Panc1 (cell line): ENCODE measurements around the gene TMEM222. TPM values are rescaled to one million over a fixed set of nuclear protein-coding genes. Genes with fewer than 3 reads are reported as not detected.

Source experiments
- ATAC-seq: fragments of 200-7000 bp; cut with Tn5 transposase; 2 replicates; pipeline ENCODE4 v1.9.1; 2020; ENCODE audit warnings: mild to moderate bottlenecking, moderate library complexity
- BruUV-seq: library from RNA; stranded (reverse); fragments of 400-500 nt; replicated peaks from 2 replicates; lab custom pipeline; 2021; lab: Mats Ljungman, UMichigan
- CTCF ChIA-PET: fragments of 300-600 bp; sonication (Branson Sonifier 250); formaldehyde crosslinking; loops from one replicate; lab custom pipeline; 2022; ENCODE audit warnings: antibody characterized with exemption; lab: Charles Lee
- POLR2A ChIA-PET: fragments of 300-600 bp; sonication (Branson Sonifier 250); formaldehyde crosslinking; loops from one replicate; lab custom pipeline; 2022; ENCODE audit warnings: antibody characterized with exemption; lab: Charles Lee
- DNase-seq: peaks from one replicate; pipeline ENCODE4 v3.0.0-alpha.2; 2010; ENCODE audit warnings: low read depth, low spot score
- H3K27ac ChIP-seq: 2 replicates; pipeline ENCODE4 v1.5.1; 2011; ENCODE audit warnings: mild to moderate bottlenecking, low read length, inconsistent platforms
- H3K27me3 ChIP-seq: fragments of 200-500 bp; sonication (Bioruptor generic); 2 replicates; pipeline ENCODE4 v1.6.0; 2014; ENCODE audit warnings: low read length, inconsistent platforms; ENCODE audit not compliant: control insufficient read depth, insufficient read depth
- H3K36me3 ChIP-seq: fragments of 200-500 bp; sonication (Bioruptor generic); 2 replicates; pipeline ENCODE4 v1.5.1; 2014; ENCODE audit warnings: inconsistent platforms, mild to moderate bottlenecking, low read length, moderate library complexity; ENCODE audit not compliant: control insufficient read depth, insufficient read depth
- H3K4me1 ChIP-seq: 2 replicates; pipeline ENCODE4 v1.5.1; 2011; ENCODE audit warnings: inconsistent platforms, mild to moderate bottlenecking, low read length, moderate library complexity; ENCODE audit not compliant: control insufficient read depth, insufficient read depth
- H3K4me3 ChIP-seq, 2 experiments: 2 replicates each; pipeline ENCODE4 v1.5.1; 2011 to 2012; ENCODE audit warnings: low read depth in 2 of 2, low read length in 2 of 2, mild to moderate bottlenecking in 2 of 2, inconsistent platforms in 1 of 2, moderate library complexity in 1 of 2
- H3K9me3 ChIP-seq: fragments of 200-500 bp; sonication (Bioruptor generic); 2 replicates; pipeline ENCODE4 v1.5.1; 2014; ENCODE audit warnings: low read depth, mild to moderate bottlenecking, inconsistent platforms, low read length, moderate library complexity; ENCODE audit not compliant: control insufficient read depth, insufficient read depth
- POLR2AphosphoS5 ChIP-seq: IDR thresholded peaks from 2 replicates; pipeline ENCODE4 v1.6.1; 2012; ENCODE audit warnings: mild to moderate bottlenecking, low read depth, low read length, moderate library complexity
- SIN3A ChIP-seq: IDR thresholded peaks from 2 replicates; pipeline ENCODE4 v1.6.1; 2012; ENCODE audit warnings: low read depth, mild to moderate bottlenecking, low read length, moderate library complexity, borderline replicate concordance; ENCODE audit not compliant: insufficient read depth
- TCF7L2 ChIP-seq: IDR thresholded peaks from 2 replicates; pipeline ENCODE4 v1.6.1; 2011; ENCODE audit warnings: mild to moderate bottlenecking, low read depth, low read length, inconsistent platforms
- in situ Hi-C: cut with HindIII; loops from 2 replicates; pipeline ENCODE4 v1.10.0; 2016; ENCODE audit warnings: low sequenced_read_pairs, low pct_unique_long_range_greater_than_20kb
- intact Hi-C: fragments of 100-400 bp; cut with micrococcal nuclease; formaldehyde crosslinking; loops from one replicate; pipeline ENCODE4 v1.10.0; 2022; ENCODE audit not compliant: unreplicated experiment
- total RNA-seq: library from RNA; stranded (reverse); gene quantifications from one replicate; pipeline ENCODE4 v1.2.1, GENCODE V29; 2021; ENCODE audit not compliant: unreplicated experiment
- TF ChIP-seq, protein P1 (sequence below), 2 experiments: IDR thresholded peaks; 2 replicates each; pipeline ENCODE4 v1.6.1; 2011 to 2012; ENCODE audit warnings: low read depth in 2 of 2, control low read depth in 1 of 2, low read length in 1 of 2, mild to moderate bottlenecking in 1 of 2, moderate library complexity in 1 of 2; ENCODE audit not compliant: insufficient read depth in 1 of 2
- TF ChIP-seq, protein P2 (sequence below): fragments of 450-650 bp; IDR thresholded peaks from 2 replicates; pipeline ENCODE4 v1.5.1; 2017; ENCODE audit warnings: mild to moderate bottlenecking

The TMEM222 gene
- total RNA-seq, 1 experiment from 2014 or later, result 55.3 TPM

- no TSS peak for BruUV-seq
- Histone ChIP-seq H3K4me1 (peaks cover 19% of the 10 kb centered on the region), H3K27me3 (no peaks in the 10 kb centered on the region), H3K4me3 (peak overlapping the region; percentile 11 to 30; a peak in 2 of 4 replicates), H3K36me3 (no peaks in the 10 kb centered on the region; the same call in 1 of the 2 replicates), H3K9me3 (no peaks in the 10 kb centered on the region), H3K27ac (peak overlapping the region; percentile 29; the same call in 1 of the 2 replicates)
- in situ Hi-C loops (no loop called here), intact Hi-C loops (no loop called here)
- ATAC-seq, result no peak
- CTCF ChIA-PET, result no interaction called here
- no peak for DNase-seq
- POLR2A ChIA-PET, result interaction anchor here (0.5 kb wide), 1 partner anchor 344 kb away, joined by 3 read pairs; no protein-coding TSS in a partner anchor
- TF ChIP-seq SIN3A (no peak), POLR2AphosphoS5 (no peak), TCF7L2 (no peak)
- TF ChIP-seq, protein P1, sequence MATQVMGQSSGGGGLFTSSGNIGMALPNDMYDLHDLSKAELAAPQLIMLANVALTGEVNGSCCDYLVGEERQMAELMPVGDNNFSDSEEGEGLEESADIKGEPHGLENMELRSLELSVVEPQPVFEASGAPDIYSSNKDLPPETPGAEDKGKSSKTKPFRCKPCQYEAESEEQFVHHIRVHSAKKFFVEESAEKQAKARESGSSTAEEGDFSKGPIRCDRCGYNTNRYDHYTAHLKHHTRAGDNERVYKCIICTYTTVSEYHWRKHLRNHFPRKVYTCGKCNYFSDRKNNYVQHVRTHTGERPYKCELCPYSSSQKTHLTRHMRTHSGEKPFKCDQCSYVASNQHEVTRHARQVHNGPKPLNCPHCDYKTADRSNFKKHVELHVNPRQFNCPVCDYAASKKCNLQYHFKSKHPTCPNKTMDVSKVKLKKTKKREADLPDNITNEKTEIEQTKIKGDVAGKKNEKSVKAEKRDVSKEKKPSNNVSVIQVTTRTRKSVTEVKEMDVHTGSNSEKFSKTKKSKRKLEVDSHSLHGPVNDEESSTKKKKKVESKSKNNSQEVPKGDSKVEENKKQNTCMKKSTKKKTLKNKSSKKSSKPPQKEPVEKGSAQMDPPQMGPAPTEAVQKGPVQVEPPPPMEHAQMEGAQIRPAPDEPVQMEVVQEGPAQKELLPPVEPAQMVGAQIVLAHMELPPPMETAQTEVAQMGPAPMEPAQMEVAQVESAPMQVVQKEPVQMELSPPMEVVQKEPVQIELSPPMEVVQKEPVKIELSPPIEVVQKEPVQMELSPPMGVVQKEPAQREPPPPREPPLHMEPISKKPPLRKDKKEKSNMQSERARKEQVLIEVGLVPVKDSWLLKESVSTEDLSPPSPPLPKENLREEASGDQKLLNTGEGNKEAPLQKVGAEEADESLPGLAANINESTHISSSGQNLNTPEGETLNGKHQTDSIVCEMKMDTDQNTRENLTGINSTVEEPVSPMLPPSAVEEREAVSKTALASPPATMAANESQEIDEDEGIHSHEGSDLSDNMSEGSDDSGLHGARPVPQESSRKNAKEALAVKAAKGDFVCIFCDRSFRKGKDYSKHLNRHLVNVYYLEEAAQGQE (IDR thresholded peaks at IDR 0.05; ENCODE audit: insufficient read depth in 1 of 2, low read depth in 2 of 2, low read length in 1 of 2), result no peak
- TF ChIP-seq, protein P2, sequence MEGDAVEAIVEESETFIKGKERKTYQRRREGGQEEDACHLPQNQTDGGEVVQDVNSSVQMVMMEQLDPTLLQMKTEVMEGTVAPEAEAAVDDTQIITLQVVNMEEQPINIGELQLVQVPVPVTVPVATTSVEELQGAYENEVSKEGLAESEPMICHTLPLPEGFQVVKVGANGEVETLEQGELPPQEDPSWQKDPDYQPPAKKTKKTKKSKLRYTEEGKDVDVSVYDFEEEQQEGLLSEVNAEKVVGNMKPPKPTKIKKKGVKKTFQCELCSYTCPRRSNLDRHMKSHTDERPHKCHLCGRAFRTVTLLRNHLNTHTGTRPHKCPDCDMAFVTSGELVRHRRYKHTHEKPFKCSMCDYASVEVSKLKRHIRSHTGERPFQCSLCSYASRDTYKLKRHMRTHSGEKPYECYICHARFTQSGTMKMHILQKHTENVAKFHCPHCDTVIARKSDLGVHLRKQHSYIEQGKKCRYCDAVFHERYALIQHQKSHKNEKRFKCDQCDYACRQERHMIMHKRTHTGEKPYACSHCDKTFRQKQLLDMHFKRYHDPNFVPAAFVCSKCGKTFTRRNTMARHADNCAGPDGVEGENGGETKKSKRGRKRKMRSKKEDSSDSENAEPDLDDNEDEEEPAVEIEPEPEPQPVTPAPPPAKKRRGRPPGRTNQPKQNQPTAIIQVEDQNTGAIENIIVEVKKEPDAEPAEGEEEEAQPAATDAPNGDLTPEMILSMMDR, result no peak
Observed at GRCh38 chr1:27351541-27352107, 29.7 kb downstream of the TMEM222 start.

- intact Hi-C loops, result no loop called here
Observed at GRCh38 chr1:27353166-27353565, 31.2 kb downstream of the TMEM222 start.

More at GRCh38 chr1:27353166-27353565, 31.2 kb downstream of the TMEM222 start:
- no peak for DNase-seq
- Histone ChIP-seq H3K27ac (no peak overlapping the region), H3K9me3 (no peaks in the 10 kb centered on the region), H3K36me3 (no peaks in the 10 kb centered on the region; the same call in 1 of the 2 replicates), H3K27me3 (no peaks in the 10 kb centered on the region), H3K4me3 (no peak overlapping the region), H3K4me1 (peaks cover 19% of the 10 kb centered on the region)
- no peak for TF ChIP-seq SIN3A
- TF ChIP-seq, protein P2, result no peak
- no peak for ATAC-seq
- ChIA-PET POLR2A (no interaction called here), CTCF (interaction anchor here (0.9 to 1.1 kb wide), 2 partner anchors 9 to 39 kb away, joined by 3 to 4 read pairs; no protein-coding TSS in a partner anchor)
- no TSS peak for BruUV-seq
- in situ Hi-C loops, result no loop called here
